Left lung (tissue), 10 donors: ENCODE results near the gene KIF5C. TPM values are rescaled to one million over a fixed set of nuclear protein-coding genes. Genes with fewer than 3 reads are reported as not detected.
A peak's percentile ranks its signal among the peaks of the same experiment; 100 is the strongest.

ENCODE experiments used
- ATAC-seq: fragments of 200-7000 bp; cut with Tn5 transposase; one replicate; pipeline ENCODE4 v1.9.1; 2020; ENCODE audit warnings: moderate library complexity
- DNase-seq, 4 donors: peaks; one replicate each; pipeline ENCODE4 v3.0.0-alpha.2; 2013 to 2020
- H3K27ac ChIP-seq, 2 donors: fragments of 200-600 bp; sonication (generic) in 1 of 2; one replicate each; pipeline versions ENCODE4 v1.5.0 to v1.8.0; 2020 to 2021
- H3K27me3 ChIP-seq, 2 donors: fragments of 200-600 bp; sonication (generic) in 1 of 2; one replicate each; pipeline versions ENCODE4 v1.5.0 to v1.8.0; 2020 to 2021
- H3K36me3 ChIP-seq, 2 donors: fragments of 200-600 bp; sonication (generic) in 1 of 2; one replicate each; pipeline versions ENCODE4 v1.5.0 to v1.8.0; 2020 to 2021
- H3K4me1 ChIP-seq, 2 donors: fragments of 200-600 bp; one replicate each; pipeline ENCODE4 v1.8.0; 2021
- H3K4me3 ChIP-seq, 2 donors: fragments of 200-600 bp; sonication (generic) in 1 of 2; one replicate each; pipeline versions ENCODE4 v1.5.0 to v1.8.0; 2020 to 2021; ENCODE audit warnings: mild to moderate bottlenecking in 1 of 2
- H3K9me3 ChIP-seq, 2 donors: fragments of 200-600 bp; sonication (generic) in 1 of 2; one replicate each; pipeline versions ENCODE4 v1.5.0 to v1.8.0; 2020 to 2021
- CTCF ChIP-seq, 2 donors: fragments of 200-600 bp; sonication (generic) in 1 of 2; IDR thresholded peaks; one replicate each; pipeline versions ENCODE4 v1.5.0 to v1.8.0; 2021; ENCODE audit warnings: antibody characterized with exemption in 2 of 2
- intact Hi-C, 2 donors: fragments of 100-400 bp; cut with DNase I; formaldehyde crosslinking; loops; one replicate each; pipeline versions ENCODE4 v1.11.2 to v1.14.2; 2022
- polyA plus RNA-seq, 6 donors: library from polyadenylated mRNA; unstranded; fragments of 120-200 nt; gene quantifications; one replicate each; pipeline ENCODE4 v1.2.1, GENCODE V29; 2013; ENCODE audit not compliant: insufficient read length in 6 of 6
- total RNA-seq, 2 donors: library from RNA; stranded (reverse); fragmentation: NEBNext Ultra II Directional; extraction: Animal tissue kit (Norgen Biotek cat#: 25700); gene quantifications; one replicate each; pipeline ENCODE4 v1.2.1, GENCODE V29; 2021
- donor health status: DM: no; HTN: yes; CAD: no.
- donor health status: DM: no; HTN: no; CAD: no.

KIF5C gene
- total and polyA plus RNA-seq, 8 donors: 0.92 to 27.4 (median 20.3) TPM

DNA sequence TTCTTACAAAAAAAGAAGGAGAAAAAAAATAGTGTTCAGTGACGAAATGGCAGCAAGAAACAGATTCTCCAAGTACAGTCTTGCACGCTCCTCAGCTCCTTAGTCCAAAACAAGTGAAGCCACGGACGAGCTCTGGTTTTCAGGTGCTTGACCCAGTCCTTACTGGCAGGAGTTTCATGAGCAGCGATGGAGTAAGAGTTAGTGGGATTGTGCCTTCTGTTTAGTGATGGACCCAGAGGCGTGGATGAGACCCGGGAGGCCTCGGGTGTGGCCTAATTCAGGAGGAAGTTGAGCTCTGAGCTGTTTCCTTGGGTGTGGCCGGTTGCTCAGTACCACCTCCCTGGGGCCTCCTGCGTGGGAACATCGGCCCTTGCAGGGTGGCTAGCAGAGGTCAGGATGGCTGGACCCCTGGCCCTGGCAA lies 52.0 kb downstream of the KIF5C start:
- ATAC-seq: peak; percentile 68
- Histone ChIP-seq H3K4me3 (peak overlapping the region in 1 of 2 donors; percentile 28), H3K27me3 (peaks cover 0 to 2% of the 10 kb centered on the region in 2 donors), H3K27ac (peak overlapping the region in 1 of 2 donors; percentile 63), H3K9me3 (no peaks in the 10 kb centered on the region), H3K4me1 (peaks cover 0 to 6% of the 10 kb centered on the region in 2 donors), H3K36me3 (no peaks in the 10 kb centered on the region)
- intact Hi-C loops: no loop called here
- TF ChIP-seq CTCF (IDR thresholded peaks at IDR 0.05): no peak
- peak in 2 of 4 donors; percentile 35 to 75 for DNase-seq

DNA sequence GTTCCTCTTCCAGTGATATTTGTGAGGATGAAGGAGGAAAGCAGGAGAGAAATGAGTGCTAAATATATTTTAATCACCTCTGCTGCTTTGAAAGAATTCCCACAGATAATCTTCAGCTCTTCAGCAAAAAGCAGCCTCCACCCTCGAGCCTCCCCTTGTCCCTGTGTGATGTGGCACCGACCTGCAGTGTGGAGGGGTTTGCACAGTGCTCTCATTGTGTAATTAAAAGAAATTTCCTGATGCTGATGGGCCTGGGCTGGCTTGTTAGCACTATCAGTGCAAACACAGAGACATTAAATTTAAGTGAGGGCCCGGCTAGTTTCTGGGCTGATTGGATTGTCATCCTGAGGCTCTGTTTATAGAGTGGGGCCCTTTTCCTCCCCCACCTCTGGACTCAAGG lies 53.4 kb downstream of the KIF5C start:
- Histone ChIP-seq H3K27me3 (peaks cover 0 to 9% of the 10 kb centered on the region in 2 donors), H3K36me3 (no peaks in the 10 kb centered on the region), H3K9me3 (no peaks in the 10 kb centered on the region), H3K27ac (no peak overlapping the region), H3K4me1 (peaks cover 0 to 6% of the 10 kb centered on the region in 2 donors), H3K4me3 (no peak overlapping the region)
- no peak for ATAC-seq
- intact Hi-C loops: no loop called here
- DNase-seq: no peak
- no peak for TF ChIP-seq CTCF (IDR thresholded peaks at IDR 0.05)

GRCh38 chr2:148930046-148930775 lies 55.2 kb downstream of the KIF5C start:
- no peak for DNase-seq
- H3K36me3 ChIP-seq: no peaks in the 10 kb centered on the region
- H3K4me3 ChIP-seq: no peak overlapping the region
- H3K9me3 ChIP-seq: no peaks in the 10 kb centered on the region
- TF ChIP-seq CTCF (IDR thresholded peaks at IDR 0.05): no peak
- no peak for ATAC-seq
- peaks cover 0 to 9% of the 10 kb centered on the region in 2 donors for H3K27me3 ChIP-seq
- intact Hi-C loops: no loop called here
- H3K27ac ChIP-seq: no peak overlapping the region
- H3K4me1 ChIP-seq: peaks cover 0 to 6% of the 10 kb centered on the region in 2 donors

DNA sequence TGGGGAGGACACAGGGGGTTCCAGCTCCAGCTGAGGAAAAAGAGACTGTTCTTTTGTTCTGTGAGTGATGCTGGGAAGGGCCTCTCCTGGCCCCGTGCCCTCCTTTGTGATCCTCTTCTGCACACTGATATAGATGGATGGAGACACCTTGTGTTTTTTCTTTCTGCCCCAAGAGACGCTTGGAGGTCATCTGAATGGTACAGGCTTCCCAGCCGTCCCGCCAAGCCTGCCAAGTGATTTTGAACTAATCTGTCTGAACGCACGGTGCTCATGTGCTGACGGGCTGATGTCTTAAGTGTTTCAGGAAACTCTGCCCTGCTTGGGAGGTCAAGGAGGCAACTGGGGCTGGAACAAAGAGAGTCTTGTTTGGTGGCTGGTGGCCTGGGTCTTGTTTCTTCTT lies 57.5 kb downstream of the KIF5C start:
- no peak for ATAC-seq
- DNase-seq: peak in 1 of 4 donors; percentile 30
- H3K36me3 ChIP-seq: no peaks in the 10 kb centered on the region
- H3K4me3 ChIP-seq: no peak overlapping the region
- H3K9me3 ChIP-seq: no peaks in the 10 kb centered on the region
- intact Hi-C loops: no loop called here
- no peak overlapping the region for H3K27ac ChIP-seq
- no peak for TF ChIP-seq CTCF (IDR thresholded peaks at IDR 0.05)
- H3K27me3 ChIP-seq: peaks cover 0 to 9% of the 10 kb centered on the region in 2 donors
- no peaks in the 10 kb centered on the region for H3K4me1 ChIP-seq

GRCh38 chr2:148933456-148933855 lies 58.4 kb downstream of the KIF5C start:
- DNase-seq (no peak), ATAC-seq (no peak)
- intact Hi-C loops: no loop called here
- TF ChIP-seq CTCF (IDR thresholded peaks at IDR 0.05): no peak
- no peaks in the 10 kb centered on the region for H3K4me1 ChIP-seq
- H3K36me3 ChIP-seq: no peaks in the 10 kb centered on the region
- no peak overlapping the region for H3K27ac ChIP-seq
- H3K4me3 ChIP-seq: no peak overlapping the region
- H3K27me3 ChIP-seq: peaks cover 0 to 9% of the 10 kb centered on the region in 2 donors
- no peaks in the 10 kb centered on the region for H3K9me3 ChIP-seq
